ENCODE results near the gene ADAMTSL1.

The ADAMTSL1 gene

DNA sequence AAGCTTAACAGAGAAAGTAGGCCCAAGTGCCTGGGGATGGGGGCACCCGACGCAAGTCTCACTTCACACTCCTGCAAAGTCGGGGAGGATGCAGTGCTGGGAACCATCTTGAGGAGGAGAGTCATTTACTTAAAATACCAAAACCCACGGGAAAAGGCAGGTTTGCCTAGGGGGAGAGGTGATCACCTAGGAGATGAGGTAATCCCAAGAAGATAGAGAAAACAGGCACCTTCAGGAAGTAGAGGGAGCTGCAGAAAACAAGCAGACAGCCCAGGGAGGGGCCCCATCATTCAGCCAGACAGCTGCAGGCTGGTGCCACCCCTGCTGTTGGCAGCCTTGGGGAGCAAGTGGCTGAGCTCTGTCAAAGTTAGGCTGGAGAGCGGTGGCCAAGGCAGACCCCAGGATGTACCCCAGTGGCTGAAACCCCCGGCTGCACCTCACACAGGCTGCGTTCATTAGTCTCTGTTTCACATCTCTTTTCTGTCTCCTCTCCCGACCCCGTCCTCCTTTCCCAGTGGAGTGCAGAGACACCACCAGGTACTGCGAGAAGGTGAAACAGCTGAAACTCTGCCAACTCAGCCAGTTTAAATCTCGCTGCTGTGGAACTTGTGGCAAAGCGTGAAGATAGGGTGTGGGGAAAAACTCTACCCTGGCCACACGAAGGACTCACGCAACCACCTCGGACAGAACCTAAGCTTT lies 434.1 kb downstream of the ADAMTSL1 start:
- Histone ChIP-seq H3K9ac (ENCODE audit: low read length) (no peak overlapping the region), H3K4me1 (ENCODE audit: control insufficient read depth, insufficient read depth, low read length) (no peaks in the 10 kb centered on the region), H3K9me3 (ENCODE audit: control insufficient read depth, low read length) (no peaks in the 10 kb centered on the region), H3K36me3 (ENCODE audit: control insufficient read depth, insufficient read depth, low read length) (no peaks in the 10 kb centered on the region), H3K4me3 (ENCODE audit: low read length) (no peak overlapping the region), H3K27me3 (ENCODE audit: control insufficient read depth, insufficient read depth, low read length) (no peaks in the 10 kb centered on the region)

- Histone ChIP-seq H3K9ac (ENCODE audit: low read length) (no peak overlapping the region), H3K4me3 (ENCODE audit: low read length) (no peak overlapping the region), H3K27me3 (ENCODE audit: control insufficient read depth, insufficient read depth, low read length) (no peaks in the 10 kb centered on the region), H3K4me1 (ENCODE audit: control insufficient read depth, insufficient read depth, low read length) (no peaks in the 10 kb centered on the region), H3K36me3 (ENCODE audit: control insufficient read depth, insufficient read depth, low read length) (no peaks in the 10 kb centered on the region), H3K9me3 (ENCODE audit: control insufficient read depth, low read length) (no peaks in the 10 kb centered on the region)
Measured at GRCh38 chr9:18909140-18910018, 435.4 kb downstream of the ADAMTSL1 start.

DNA sequence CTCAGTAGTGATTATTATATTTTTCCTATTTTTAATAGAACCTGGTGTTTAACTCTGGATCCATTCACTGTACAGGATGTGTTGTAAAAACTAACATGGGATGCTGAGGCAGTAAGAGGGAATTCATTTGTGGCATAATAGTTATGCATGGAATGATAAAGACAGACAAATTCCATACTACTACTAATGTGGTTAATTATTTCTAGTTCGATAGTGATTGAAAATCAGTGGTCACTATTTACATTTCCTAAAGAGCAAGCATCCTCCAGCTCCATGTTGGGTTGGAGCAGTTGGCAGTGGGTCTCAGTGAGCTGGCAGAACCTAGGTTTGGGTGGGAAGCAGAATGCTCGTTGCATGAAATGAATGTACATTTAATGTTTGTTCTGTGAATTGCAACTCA lies 436.5 kb downstream of the ADAMTSL1 start:
- Histone ChIP-seq H3K4me3 (ENCODE audit: low read length) (no peak overlapping the region), H3K9me3 (ENCODE audit: control insufficient read depth, low read length) (no peaks in the 10 kb centered on the region), H3K27me3 (ENCODE audit: control insufficient read depth, insufficient read depth, low read length) (no peaks in the 10 kb centered on the region), H3K9ac (ENCODE audit: low read length) (no peak overlapping the region), H3K4me1 (ENCODE audit: control insufficient read depth, insufficient read depth, low read length) (no peaks in the 10 kb centered on the region), H3K36me3 (ENCODE audit: control insufficient read depth, insufficient read depth, low read length) (no peaks in the 10 kb centered on the region)

DNA sequence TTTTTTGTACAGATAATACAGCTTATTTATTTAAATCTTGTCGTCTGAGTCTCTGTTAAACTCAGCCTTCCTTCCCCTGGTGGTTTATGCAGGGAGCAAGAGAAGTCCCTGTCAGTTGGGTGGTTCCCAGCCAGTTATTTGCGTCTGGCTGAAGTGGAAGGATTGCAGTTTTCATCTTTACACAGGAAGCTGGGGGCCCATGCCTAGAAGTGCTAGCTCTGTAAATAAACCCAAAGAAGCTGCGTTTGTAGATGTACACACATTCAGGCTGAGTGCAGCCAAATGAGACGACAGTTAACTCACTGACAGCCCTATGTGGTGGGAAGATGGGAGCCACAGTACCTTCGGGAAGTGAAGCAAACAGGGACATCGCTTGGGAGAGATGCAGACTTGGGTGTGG lies 437.0 kb downstream of the ADAMTSL1 start:
- Histone ChIP-seq H3K9ac (ENCODE audit: low read length) (no peak overlapping the region), H3K27me3 (ENCODE audit: control insufficient read depth, insufficient read depth, low read length) (no peaks in the 10 kb centered on the region), H3K4me1 (ENCODE audit: control insufficient read depth, insufficient read depth, low read length) (no peaks in the 10 kb centered on the region), H3K9me3 (ENCODE audit: control insufficient read depth, low read length) (no peaks in the 10 kb centered on the region), H3K36me3 (ENCODE audit: control insufficient read depth, insufficient read depth, low read length) (no peaks in the 10 kb centered on the region), H3K4me3 (ENCODE audit: low read length) (no peak overlapping the region)

DNA sequence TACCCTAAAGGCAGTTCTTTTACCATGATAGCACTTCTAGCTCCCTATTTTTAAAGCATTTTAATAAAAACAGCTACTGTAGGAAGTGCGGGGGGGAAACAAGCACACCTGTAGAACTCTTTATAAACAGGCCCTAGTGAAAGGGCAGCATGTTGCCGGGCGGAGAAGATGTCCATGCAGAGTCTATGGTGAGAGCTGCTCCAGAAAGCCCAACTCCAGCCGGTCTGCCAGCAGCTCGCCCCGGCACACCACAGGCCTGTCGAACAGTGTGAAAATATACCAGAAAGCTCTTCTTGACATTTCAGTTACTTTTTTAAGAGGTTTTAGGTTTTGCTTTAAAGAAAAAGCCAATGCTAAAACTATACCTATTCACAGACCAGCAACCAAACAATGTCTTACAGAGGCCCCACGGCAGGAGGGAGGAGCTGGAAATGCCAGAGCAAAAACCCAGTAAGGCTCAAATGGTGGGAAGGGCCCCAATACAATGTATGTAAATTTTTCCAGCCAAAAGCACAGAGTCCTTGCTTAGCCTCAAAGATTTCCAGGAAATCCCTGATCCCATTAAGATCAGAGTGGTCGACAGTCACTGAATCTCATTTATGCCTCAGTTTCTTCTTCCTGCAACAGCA lies 437.9 kb downstream of the ADAMTSL1 start:
- Histone ChIP-seq H3K9ac (ENCODE audit: low read length) (no peak overlapping the region), H3K27me3 (ENCODE audit: control insufficient read depth, insufficient read depth, low read length) (no peaks in the 10 kb centered on the region), H3K9me3 (ENCODE audit: control insufficient read depth, low read length) (no peaks in the 10 kb centered on the region), H3K4me1 (ENCODE audit: control insufficient read depth, insufficient read depth, low read length) (no peaks in the 10 kb centered on the region), H3K4me3 (ENCODE audit: low read length) (no peak overlapping the region), H3K36me3 (ENCODE audit: control insufficient read depth, insufficient read depth, low read length) (no peaks in the 10 kb centered on the region)

DNA sequence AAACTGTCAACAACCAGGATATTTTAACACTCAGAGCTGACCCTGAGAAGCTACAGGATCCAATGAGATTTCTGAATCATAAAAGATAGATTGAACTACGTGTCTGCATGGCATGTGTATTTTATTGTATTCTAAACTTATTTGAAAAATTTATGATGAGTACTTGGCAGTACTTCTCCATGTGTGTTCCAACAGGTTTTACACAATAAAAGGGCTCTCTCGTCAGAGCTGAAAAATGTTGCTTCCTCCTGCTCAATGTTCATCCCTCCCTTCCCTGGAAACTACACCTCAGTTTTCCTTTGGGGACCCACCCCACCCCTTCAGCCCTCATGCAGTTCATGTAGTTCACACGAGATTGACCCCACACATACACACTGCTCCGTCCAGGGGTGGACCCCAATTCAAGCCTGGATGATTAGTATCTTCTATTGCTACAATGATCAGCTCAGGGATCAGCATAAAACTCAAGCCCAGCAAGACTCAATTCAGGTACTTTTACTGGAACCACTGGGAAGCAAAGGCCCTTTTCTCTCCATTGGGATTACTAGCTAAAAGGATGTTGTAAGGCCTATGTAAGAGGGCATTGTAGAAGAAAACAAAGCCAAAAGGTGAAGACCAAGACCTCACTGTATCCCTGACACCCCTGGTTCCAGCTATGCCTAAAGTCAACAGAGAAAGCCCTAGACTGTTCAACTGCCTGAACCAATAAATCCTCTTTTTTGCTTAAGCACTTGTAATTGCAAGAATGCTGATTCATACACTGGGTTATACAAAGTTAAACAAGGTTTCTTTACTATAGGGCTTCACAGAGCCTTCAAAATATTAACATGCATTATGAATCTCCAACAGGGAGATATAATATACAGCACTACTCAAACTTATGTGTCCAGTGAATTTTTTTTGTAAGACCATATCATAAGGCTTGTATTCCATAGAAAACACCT lies 446.5 kb downstream of the ADAMTSL1 start:
- no peak overlapping the region for H3K4me3 ChIP-seq (ENCODE audit: low read length)
- H3K36me3 ChIP-seq (ENCODE audit: control insufficient read depth, insufficient read depth, low read length), result no peaks in the 10 kb centered on the region
- no peaks in the 10 kb centered on the region for H3K27me3 ChIP-seq (ENCODE audit: control insufficient read depth, insufficient read depth, low read length)
- no peak overlapping the region for H3K9ac ChIP-seq (ENCODE audit: low read length)
- H3K9me3 ChIP-seq (ENCODE audit: control insufficient read depth, low read length), result no peaks in the 10 kb centered on the region
- H3K4me1 ChIP-seq (ENCODE audit: control insufficient read depth, insufficient read depth, low read length), result no peaks in the 10 kb centered on the region

GRCh38 chr9:18921366-18922075 lies 447.6 kb downstream of the ADAMTSL1 start:
- Histone ChIP-seq H3K9ac (ENCODE audit: low read length) (no peak overlapping the region), H3K4me3 (ENCODE audit: low read length) (no peak overlapping the region), H3K36me3 (ENCODE audit: control insufficient read depth, insufficient read depth, low read length) (no peaks in the 10 kb centered on the region), H3K9me3 (ENCODE audit: control insufficient read depth, low read length) (no peaks in the 10 kb centered on the region), H3K4me1 (ENCODE audit: control insufficient read depth, insufficient read depth, low read length) (no peaks in the 10 kb centered on the region), H3K27me3 (ENCODE audit: control insufficient read depth, insufficient read depth, low read length) (no peaks in the 10 kb centered on the region)

GRCh38 chr9:18922161-18922885 lies 448.4 kb downstream of the ADAMTSL1 start:
- Histone ChIP-seq H3K9me3 (ENCODE audit: control insufficient read depth, low read length) (no peaks in the 10 kb centered on the region), H3K27me3 (ENCODE audit: control insufficient read depth, insufficient read depth, low read length) (no peaks in the 10 kb centered on the region), H3K36me3 (ENCODE audit: control insufficient read depth, insufficient read depth, low read length) (no peaks in the 10 kb centered on the region), H3K4me3 (ENCODE audit: low read length) (no peak overlapping the region), H3K9ac (ENCODE audit: low read length) (no peak overlapping the region), H3K4me1 (ENCODE audit: control insufficient read depth, insufficient read depth, low read length) (no peaks in the 10 kb centered on the region)

DNA sequence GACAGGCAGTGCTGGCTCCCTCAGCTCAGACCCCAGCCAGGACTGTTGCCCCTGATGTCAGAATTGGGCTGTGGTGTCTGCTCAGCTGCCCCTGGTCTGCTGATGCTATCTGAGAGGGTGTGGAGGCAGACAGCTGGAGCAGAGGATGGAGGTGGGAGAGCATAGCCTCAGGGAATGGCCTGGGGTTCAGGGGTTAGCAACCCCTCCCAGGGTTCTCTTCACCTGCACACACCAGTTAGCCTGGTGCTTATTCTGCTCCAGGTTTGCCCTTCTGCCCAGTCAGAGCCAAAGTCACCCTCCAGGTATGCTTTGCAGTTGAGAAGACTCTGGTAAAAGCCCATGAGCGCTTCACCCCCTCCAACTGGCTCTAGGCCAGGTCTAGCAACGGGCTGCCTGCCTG lies 449.2 kb downstream of the ADAMTSL1 start:
- Histone ChIP-seq H3K9me3 (ENCODE audit: control insufficient read depth, low read length) (no peaks in the 10 kb centered on the region), H3K4me1 (ENCODE audit: control insufficient read depth, insufficient read depth, low read length) (no peaks in the 10 kb centered on the region), H3K4me3 (ENCODE audit: low read length) (no peak overlapping the region), H3K27me3 (ENCODE audit: control insufficient read depth, insufficient read depth, low read length) (no peaks in the 10 kb centered on the region), H3K36me3 (ENCODE audit: control insufficient read depth, insufficient read depth, low read length) (no peaks in the 10 kb centered on the region), H3K9ac (ENCODE audit: low read length) (no peak overlapping the region)

- Histone ChIP-seq H3K36me3 (ENCODE audit: control insufficient read depth, insufficient read depth, low read length) (no peaks in the 10 kb centered on the region), H3K27me3 (ENCODE audit: control insufficient read depth, insufficient read depth, low read length) (no peaks in the 10 kb centered on the region), H3K9ac (ENCODE audit: low read length) (no peak overlapping the region), H3K4me1 (ENCODE audit: control insufficient read depth, insufficient read depth, low read length) (no peaks in the 10 kb centered on the region), H3K4me3 (ENCODE audit: low read length) (no peak overlapping the region), H3K9me3 (ENCODE audit: control insufficient read depth, low read length) (no peaks in the 10 kb centered on the region)
Measured at GRCh38 chr9:18923671-18924430, 449.9 kb downstream of the ADAMTSL1 start.

Data from mucosa of stomach (tissue), 1 donor.